Fibroblast of the aortic adventitia (primary cell): ENCODE measurements around the gene PCDHA13. TPM values are rescaled to one million over a fixed set of nuclear protein-coding genes. Genes with fewer than 3 reads are reported as not detected.
"Not testable (repeated sequence)": the region's sequence is repeated elsewhere in the genome, so short reads cannot be mapped to it uniquely, and the experiment has no call there.

Experiments used
- DNase-seq: peaks from one replicate; pipeline ENCODE4 v3.0.0-alpha.2; 2010; ENCODE audit warnings: low read depth
- H3K4me3 ChIP-seq: 2 replicates; pipeline ENCODE4 v1.5.1; 2011; ENCODE audit warnings: low read depth, mild to moderate bottlenecking, control low read depth, low read length, moderate library complexity
- CTCF ChIP-seq: IDR thresholded peaks from 2 replicates; pipeline ENCODE4 v1.5.1; 2011; ENCODE audit warnings: mild to moderate bottlenecking, low read length, control low read depth, inconsistent platforms; ENCODE audit not compliant: insufficient read depth
- total RNA-seq: library from RNA; depleted of rRNA; stranded (reverse); fragments of >200 nt; gene quantifications from 2 replicates; pipeline ENCODE4 v1.2.3, GENCODE V29; 2012; ENCODE audit warnings: low replicate concordance

The PCDHA13 gene
- total RNA-seq, 1 donor, result not detected

GRCh38 chr5:140869555-140869886, 12.4 kb upstream of the PCDHA13 start:
- H3K4me3 ChIP-seq, result no peak overlapping the region
- no peak for DNase-seq
- no peak for TF ChIP-seq CTCF

- H3K4me3 ChIP-seq, result no peak overlapping the region
- no peak for DNase-seq
- TF ChIP-seq CTCF, result no peak
Measured at GRCh38 chr5:140870221-140871201, 11.4 kb upstream of the PCDHA13 start.

DNA sequence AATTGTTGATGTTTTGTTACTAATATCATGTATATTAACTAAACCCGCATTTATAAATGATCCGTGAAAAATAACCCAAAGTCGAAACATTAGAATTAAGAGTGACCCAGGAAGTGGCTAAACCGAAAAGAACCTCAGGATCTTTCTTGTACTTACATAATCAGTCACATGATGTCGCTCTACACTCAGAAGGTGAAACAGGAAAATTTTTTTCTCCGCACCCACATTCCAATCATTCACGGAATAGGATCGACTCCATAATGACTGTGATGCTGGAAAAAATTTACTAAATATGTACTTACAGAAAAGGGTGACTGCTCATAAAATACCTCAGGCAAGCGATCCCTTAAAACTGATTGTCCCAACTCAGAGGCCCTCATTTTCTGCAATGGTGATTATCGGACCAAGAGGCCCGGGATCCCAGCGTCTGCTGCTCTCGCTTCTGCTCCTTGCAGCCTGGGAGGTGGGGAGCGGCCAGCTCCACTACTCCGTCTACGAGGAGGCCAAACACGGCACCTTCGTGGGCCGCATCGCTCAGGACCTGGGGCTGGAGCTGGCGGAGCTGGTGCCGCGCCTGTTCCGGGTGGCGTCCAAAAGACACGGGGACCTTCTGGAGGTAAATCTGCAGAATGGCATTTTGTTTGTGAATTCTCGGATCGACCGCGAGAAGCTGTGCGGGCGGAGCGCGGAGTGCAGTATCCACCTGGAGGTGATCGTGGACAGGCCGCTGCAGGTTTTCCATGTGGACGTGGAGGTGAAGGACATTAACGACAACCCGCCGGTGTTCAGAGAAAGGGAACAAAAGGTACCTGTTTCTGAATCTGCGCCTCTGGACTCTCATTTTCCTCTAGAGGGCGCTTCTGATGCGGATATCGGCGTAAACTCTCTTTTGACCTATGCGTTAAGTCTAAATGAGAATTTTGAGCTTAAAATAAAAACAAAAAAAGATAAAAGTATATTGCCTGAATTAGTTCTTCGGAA, 6.5 kb upstream of the PCDHA13 start, which contains the start of gene PCDHA12:
TSS of gene PCDHA12 (plus strand) at position 224 of the 981 bp plus-strand sequence. CDS start at position 389, 165 bp downstream.
- DNase-seq, result no peak
- H3K4me3 ChIP-seq, result no peak within 1 kb of the TSS
- no peak for TF ChIP-seq CTCF

- not testable (repeated sequence) for H3K4me3 ChIP-seq, DNase-seq
Measured at GRCh38 chr5:140876541-140877261, 5.2 kb upstream of the PCDHA13 start.

GRCh38 chr5:140877262-140877581, 4.7 kb upstream of the PCDHA13 start:
- DNase-seq, result no peak
- H3K4me3 ChIP-seq, result no peak overlapping the region
- no peak for TF ChIP-seq CTCF

DNA sequence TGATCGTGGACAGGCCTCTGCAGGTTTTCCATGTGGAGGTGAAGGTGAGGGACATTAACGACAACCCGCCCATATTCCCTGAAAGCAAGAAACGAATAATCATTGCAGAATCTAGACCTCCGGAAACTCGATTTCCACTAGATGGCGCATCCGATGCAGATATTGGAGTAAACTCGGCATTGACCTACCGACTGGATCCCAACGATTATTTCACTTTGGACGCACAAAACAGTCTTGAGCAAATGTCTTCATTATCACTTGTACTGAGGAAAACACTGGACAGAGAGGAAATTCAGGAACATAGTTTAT, 621 bp downstream of the PCDHA13 start:
- no peak overlapping the region for H3K4me3 ChIP-seq
- DNase-seq, result no peak
- TF ChIP-seq CTCF, result no peak
